Transverse colon (tissue), 4 donors: ENCODE results near the gene NKD2. TPM values are rescaled to one million over a fixed set of nuclear protein-coding genes. Genes with fewer than 3 reads are reported as not detected.

Source experiments
- DNase-seq: peaks from one replicate; pipeline ENCODE4 v3.0.0-alpha.2; 2019
- H3K27ac ChIP-seq, 4 donors: fragments of 200-600 bp; sonication (generic); 2 replicates each; pipeline ENCODE4 v1.5.1; 2016 to 2018; ENCODE audit warnings: inconsistent platforms in 4 of 4
- H3K27me3 ChIP-seq: fragments of 200-600 bp; sonication (generic); 2 replicates; pipeline ENCODE4 v1.5.1; 2017; ENCODE audit warnings: inconsistent platforms
- H3K36me3 ChIP-seq, 4 donors: fragments of 200-600 bp; sonication (generic); 2 replicates each; pipeline ENCODE4 v1.5.1; 2017 to 2019; ENCODE audit warnings: inconsistent platforms in 4 of 4
- H3K4me1 ChIP-seq, 4 donors: fragments of 200-600 bp; sonication (generic); 2 replicates each; pipeline ENCODE4 v1.5.1; 2017 to 2020; ENCODE audit warnings: inconsistent platforms in 4 of 4
- H3K4me3 ChIP-seq, 4 donors: fragments of 200-600 bp; sonication (generic); 1 replicate in 1 of 4; 2 replicates in 3 of 4; pipeline versions ENCODE4 v1.5.1 to v1.6.1; 2017 to 2019; ENCODE audit warnings: inconsistent platforms in 4 of 4
- H3K9me3 ChIP-seq, 2 donors: fragments of 200-600 bp; sonication (generic); 2 replicates each; pipeline ENCODE4 v1.5.1; 2017 to 2019; ENCODE audit warnings: inconsistent platforms in 2 of 2
- CTCF ChIP-seq, 5 experiments: fragments of 200-600 bp in 3 of 5; fragments of 450-650 bp in 2 of 5; sonication (generic) in 3 of 5; IDR thresholded peaks; 1 replicate in 2 of 5; 2 replicates in 3 of 5; pipeline ENCODE4 v1.5.1; 2016 to 2017; ENCODE audit warnings: antibody characterized with exemption in 5 of 5, inconsistent platforms in 3 of 5, mild to moderate bottlenecking in 2 of 5, moderate library complexity in 1 of 5
- EP300 ChIP-seq: sonication (generic); formaldehyde crosslinking; IDR thresholded peaks from one replicate; pipeline ENCODE4 v1.6.1; 2017; ENCODE audit warnings: antibody characterized with exemption, low read depth
- POLR2A ChIP-seq: fragments of 450-650 bp; IDR thresholded peaks from one replicate; pipeline ENCODE4 v1.6.1; 2016; ENCODE audit warnings: antibody characterized with exemption, mild to moderate bottlenecking, moderate library complexity
- POLR2AphosphoS5 ChIP-seq, 3 donors: sonication (generic); formaldehyde crosslinking; IDR thresholded peaks; one replicate each; pipeline ENCODE4 v1.6.1; 2016; ENCODE audit warnings: antibody characterized with exemption in 3 of 3
- WGBS, 2 donors: methylation state at CpG; one replicate each; pipeline ENCODE4 v1.1.5; 2018; ENCODE audit warnings: low coverage in 1 of 2; 5-methylcytosine and 5-hydroxymethylcytosine counted together
- in situ Hi-C, 4 donors: fragments of 200-750 bp; cut with MboI; loops; one replicate each; pipeline versions ENCODE4 v1.15.0 to v1.15.1; 2017; ENCODE audit warnings: low sequenced_read_pairs in 3 of 4, low pct_ligation_motif_present in 1 of 4, low pct_unique_long_range_greater_than_20kb in 1 of 4
- intact Hi-C: fragments of 100-400 bp; cut with DNase I; formaldehyde crosslinking; loops from one replicate; pipeline ENCODE4 v1.15.1; 2023; ENCODE audit warnings: low total_unique reads
- total RNA-seq, 4 donors: library from RNA; depleted of rRNA; stranded (reverse); fragments of >200 nt; gene quantifications; one replicate each; pipeline ENCODE4 v1.1.0, GENCODE V29; 2016

The NKD2 gene
- total RNA-seq, 4 donors from 2014 or later = 0.41 to 0.80 TPM; not detected in 2

GRCh38 chr5:1050423-1051365 lies 42.1 kb downstream of the NKD2 start:
- no peak for DNase-seq
- Histone ChIP-seq H3K9me3 (no peaks in the 10 kb centered on the region), H3K27ac (no peak overlapping the region), H3K4me1 (no peaks in the 10 kb centered on the region), H3K36me3 (no peaks in the 10 kb centered on the region), H3K27me3 (no peaks in the 10 kb centered on the region), H3K4me3 (no peak overlapping the region)
- intact Hi-C loops = no loop called here
- TF ChIP-seq CTCF (IDR thresholded peaks at IDR 0.05) (no peak), POLR2AphosphoS5 (IDR thresholded peaks at IDR 0.05) (no peak), POLR2A (no peak), EP300 (no peak)
- in situ Hi-C loops = no loop called here
- 74 to 85% methylated on average over 6 to 28 of the region's 29 CpGs for WGBS, 2 donors

DNA sequence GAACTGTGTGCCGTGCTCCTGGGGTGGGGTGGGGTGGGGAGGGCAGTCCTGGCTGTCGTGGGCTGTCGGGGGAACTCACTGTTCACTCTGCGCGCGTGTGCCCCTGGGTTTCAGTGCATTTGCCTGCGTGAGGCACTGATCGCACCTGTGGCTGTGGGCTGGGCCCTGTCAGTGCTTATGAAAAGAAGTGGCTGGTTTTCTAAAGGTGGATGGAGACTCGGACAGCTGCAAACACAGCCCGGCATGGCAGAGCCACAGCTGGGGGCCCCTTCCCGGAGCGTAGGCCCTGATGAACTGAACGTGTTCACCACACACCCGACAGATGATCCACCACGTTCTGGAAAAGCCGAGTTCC lies 42.7 kb downstream of the NKD2 start:
- DNase-seq = no peak
- 83% methylated on average over 15 of the region's 16 CpGs; no CpG with 5 or more reads in 1 of the 2 donors for WGBS, 2 donors
- intact Hi-C loops (no loop called here), in situ Hi-C loops (no loop called here)
- Histone ChIP-seq H3K27ac (no peak overlapping the region), H3K4me1 (no peaks in the 10 kb centered on the region), H3K27me3 (no peaks in the 10 kb centered on the region), H3K4me3 (no peak overlapping the region), H3K36me3 (no peaks in the 10 kb centered on the region), H3K9me3 (no peaks in the 10 kb centered on the region)
- TF ChIP-seq EP300 = no peak
- no peak for TF ChIP-seq CTCF (IDR thresholded peaks at IDR 0.05)
- no peak for TF ChIP-seq POLR2AphosphoS5 (IDR thresholded peaks at IDR 0.05)
- TF ChIP-seq POLR2A = no peak

GRCh38 chr5:1052076-1052475 lies 43.5 kb downstream of the NKD2 start:
- peaks cover 0 to 4% (median 0%) of the 10 kb centered on the region in 4 donors for H3K36me3 ChIP-seq
- no peaks in the 10 kb centered on the region for H3K9me3 ChIP-seq
- TF ChIP-seq POLR2AphosphoS5 (IDR thresholded peaks at IDR 0.05) = no peak
- no peak for TF ChIP-seq EP300
- TF ChIP-seq CTCF (IDR thresholded peaks at IDR 0.05) = no peak
- TF ChIP-seq POLR2A = no peak
- no peak overlapping the region for H3K27ac ChIP-seq
- H3K4me3 ChIP-seq = no peak overlapping the region
- DNase-seq = no peak
- WGBS, 2 donors = 86% methylated on average over 17 of the region's 17 CpGs; no CpG with 5 or more reads in 1 of the 2 donors
- no peaks in the 10 kb centered on the region for H3K4me1 ChIP-seq
- intact Hi-C loops = no loop called here
- no peaks in the 10 kb centered on the region for H3K27me3 ChIP-seq
- in situ Hi-C loops = no loop called here

GRCh38 chr5:1052641-1053390 lies 44.2 kb downstream of the NKD2 start:
- intact Hi-C loops = no loop called here
- Histone ChIP-seq H3K27me3 (no peaks in the 10 kb centered on the region), H3K4me3 (no peak overlapping the region), H3K4me1 (no peaks in the 10 kb centered on the region), H3K27ac (no peak overlapping the region), H3K36me3 (peaks cover 0 to 7% (median 0%) of the 10 kb centered on the region in 4 donors), H3K9me3 (no peaks in the 10 kb centered on the region)
- WGBS, 2 donors = 80 to 87% methylated on average over 1 to 26 of the region's 29 CpGs
- DNase-seq = no peak
- in situ Hi-C loops = no loop called here
- no peak for TF ChIP-seq EP300
- TF ChIP-seq POLR2AphosphoS5 (IDR thresholded peaks at IDR 0.05) = no peak
- TF ChIP-seq POLR2A = no peak
- TF ChIP-seq CTCF (IDR thresholded peaks at IDR 0.05) = no peak
